WTC11 (cell line): ENCODE results near the gene PCGF1. TPM values are rescaled to one million over a fixed set of nuclear protein-coding genes. Genes with fewer than 3 reads are reported as not detected.

Experiments used
- ATAC-seq: fragments of 200-7000 bp; cut with Tn5 transposase; 2 replicates; pipeline ENCODE4 v1.10.0; 2021; ENCODE audit warnings: mild to moderate bottlenecking, moderate library complexity
- CTCF ChIA-PET: fragments of 300-600 bp; sonication (Branson Sonifier 250); formaldehyde crosslinking; loops from one replicate; lab custom pipeline; 2021; ENCODE audit warnings: antibody characterized with exemption; lab: Charles Lee
- POLR2A ChIA-PET: fragments of 350-600 bp; sonication (Branson Sonifier 250); formaldehyde crosslinking; loops from one replicate; lab custom pipeline; 2021; ENCODE audit warnings: antibody characterized with exemption; lab: Charles Lee
- DNase-seq: peaks from one replicate; pipeline ENCODE4 v3.0.0; 2021; ENCODE audit warnings: low spot score
- H3K27ac Mint-ChIP-seq: 2 replicates; pipeline ENCODE4 v1.8.0; 2021; ENCODE audit warnings: mixed read lengths
- H3K27me3 Mint-ChIP-seq: 2 replicates; pipeline ENCODE4 v1.8.0; 2021; ENCODE audit warnings: low read depth, mild to moderate bottlenecking, moderate library complexity, mixed read lengths
- H3K36me3 Mint-ChIP-seq: 2 replicates; pipeline ENCODE4 v1.8.0; 2021; ENCODE audit warnings: mixed read lengths
- H3K4me1 Mint-ChIP-seq: 2 replicates; pipeline ENCODE4 v1.8.0; 2022; ENCODE audit warnings: mixed read lengths
- H3K4me3 Mint-ChIP-seq: 2 replicates; pipeline ENCODE4 v1.8.0; 2021; ENCODE audit warnings: mild to moderate bottlenecking, moderate library complexity, mixed read lengths
- H3K9me3 Mint-ChIP-seq: 2 replicates; pipeline ENCODE4 v1.8.0; 2021; ENCODE audit warnings: mixed read lengths
- CDX4 ChIP-seq: fragments of 250-450 bp; sonication (Bioruptor Pico); IDR thresholded peaks from 2 replicates; pipeline ENCODE4 v1.9.0; 2021; ENCODE audit warnings: moderate library complexity, mild to moderate bottlenecking, inconsistent platforms, borderline replicate concordance
- E2F5 ChIP-seq: sonication (generic); formaldehyde crosslinking; IDR thresholded peaks from 2 replicates; pipeline ENCODE4 v1.8.1; 2022; ENCODE audit warnings: mild to moderate bottlenecking, moderate library complexity, missing genetic modification reagents
- GTF2I ChIP-seq: fragments of 250-450 bp; sonication (Bioruptor Pico); conservative IDR thresholded peaks from 2 replicates; pipeline ENCODE4 v1.4.0; 2021; ENCODE audit warnings: mild to moderate bottlenecking
- JAZF1 ChIP-seq: fragments of 250-450 bp; sonication (Bioruptor Pico); IDR thresholded peaks from 2 replicates; pipeline ENCODE4 v1.9.0; 2021; ENCODE audit warnings: moderate library complexity, mild to moderate bottlenecking, inconsistent platforms
- KAT7 ChIP-seq: sonication (generic); formaldehyde crosslinking; IDR thresholded peaks from 2 replicates; pipeline ENCODE4 v1.8.1; 2023; ENCODE audit warnings: missing genetic modification reagents, mild to moderate bottlenecking, borderline replicate concordance
- MAX ChIP-seq: sonication (generic); formaldehyde crosslinking; IDR thresholded peaks from 2 replicates; pipeline ENCODE4 v1.8.0; 2022; ENCODE audit warnings: mild to moderate bottlenecking, missing genetic modification reagents
- NFATC4 ChIP-seq: fragments of 250-450 bp; sonication (Bioruptor Pico); IDR thresholded peaks from 2 replicates; pipeline ENCODE4 v1.9.0; 2021; ENCODE audit warnings: mild to moderate bottlenecking
- NFYB ChIP-seq: sonication (generic); formaldehyde crosslinking; conservative IDR thresholded peaks from 2 replicates; pipeline ENCODE4 v1.8.0; 2022; ENCODE audit warnings: low read depth, missing genetic modification reagents
- NR2C2 ChIP-seq: sonication (generic); formaldehyde crosslinking; IDR thresholded peaks from 2 replicates; pipeline ENCODE4 v1.8.0; 2022; ENCODE audit warnings: mild to moderate bottlenecking, missing genetic modification reagents
- RELA ChIP-seq: sonication (generic); formaldehyde crosslinking; IDR thresholded peaks from 2 replicates; pipeline ENCODE4 v1.8.1; 2022; ENCODE audit warnings: missing genetic modification reagents, mild to moderate bottlenecking, borderline replicate concordance
- RORB ChIP-seq: fragments of 250-450 bp; sonication (Bioruptor Pico); IDR thresholded peaks from 2 replicates; pipeline ENCODE4 v1.9.0; 2021; ENCODE audit warnings: mild to moderate bottlenecking
- SMAD3 ChIP-seq: sonication (generic); formaldehyde crosslinking; IDR thresholded peaks from 2 replicates; pipeline ENCODE4 v1.8.0; 2022; ENCODE audit warnings: missing genetic modification reagents, mild to moderate bottlenecking, borderline replicate concordance
- SP1 ChIP-seq: sonication (generic); formaldehyde crosslinking; conservative IDR thresholded peaks from 2 replicates; pipeline ENCODE4 v1.8.1; 2022; ENCODE audit warnings: missing genetic modification reagents
- ZBTB21 ChIP-seq: sonication (generic); formaldehyde crosslinking; IDR thresholded peaks from 2 replicates; pipeline ENCODE4 v1.8.1; 2023; ENCODE audit warnings: mild to moderate bottlenecking, missing genetic modification reagents, borderline replicate concordance
- ZMAT4 ChIP-seq: fragments of 250-450 bp; sonication (Bioruptor Pico); IDR thresholded peaks from 2 replicates; pipeline ENCODE4 v1.9.0; 2021; ENCODE audit warnings: mild to moderate bottlenecking
- ZNF219 ChIP-seq: sonication (generic); formaldehyde crosslinking; IDR thresholded peaks from 2 replicates; pipeline ENCODE4 v1.8.0; 2023; ENCODE audit warnings: missing genetic modification reagents, mild to moderate bottlenecking, borderline replicate concordance
- ZNF416 ChIP-seq: fragments of 250-450 bp; sonication (Bioruptor Pico); IDR thresholded peaks from 2 replicates; pipeline ENCODE4 v1.9.0; 2021; ENCODE audit warnings: mild to moderate bottlenecking, inconsistent platforms
- ZSCAN18 ChIP-seq: fragments of 250-450 bp; sonication (Bioruptor Pico); IDR thresholded peaks from 2 replicates; pipeline ENCODE4 v2.1.2; 2022; ENCODE audit warnings: mild to moderate bottlenecking, moderate library complexity
- total RNA-seq: library from RNA; stranded (reverse); gene quantifications from 3 replicates; pipeline ENCODE4 v1.2.3, GENCODE V29; 2021
- TF ChIP-seq, protein P1 (sequence below): sonication (generic); formaldehyde crosslinking; IDR thresholded peaks from 2 replicates; pipeline ENCODE4 v1.8.0; 2022; ENCODE audit warnings: mild to moderate bottlenecking, missing genetic modification reagents
- TF ChIP-seq, protein P2 (sequence below): sonication (generic); formaldehyde crosslinking; IDR thresholded peaks from 2 replicates; pipeline ENCODE4 v1.8.0; 2023; ENCODE audit warnings: missing genetic modification reagents
- TF ChIP-seq, protein P3 (sequence below): fragments of 250-450 bp; sonication (Bioruptor Pico); conservative IDR thresholded peaks from 2 replicates; pipeline ENCODE4 v1.9.0; 2021; ENCODE audit warnings: mild to moderate bottlenecking
- TF ChIP-seq, protein P4 (sequence below): sonication (generic); formaldehyde crosslinking; IDR thresholded peaks from 2 replicates; pipeline ENCODE4 v1.8.1; 2023; ENCODE audit warnings: mild to moderate bottlenecking, missing genetic modification reagents, moderate library complexity
- TF ChIP-seq, protein P5 (sequence below): sonication (generic); formaldehyde crosslinking; conservative IDR thresholded peaks from 2 replicates; pipeline ENCODE4 v1.8.1; 2022; ENCODE audit warnings: mild to moderate bottlenecking, missing genetic modification reagents

PCGF1 gene
- total RNA-seq, 1 experiment from 2014 or later: 15.7 TPM

DNA sequence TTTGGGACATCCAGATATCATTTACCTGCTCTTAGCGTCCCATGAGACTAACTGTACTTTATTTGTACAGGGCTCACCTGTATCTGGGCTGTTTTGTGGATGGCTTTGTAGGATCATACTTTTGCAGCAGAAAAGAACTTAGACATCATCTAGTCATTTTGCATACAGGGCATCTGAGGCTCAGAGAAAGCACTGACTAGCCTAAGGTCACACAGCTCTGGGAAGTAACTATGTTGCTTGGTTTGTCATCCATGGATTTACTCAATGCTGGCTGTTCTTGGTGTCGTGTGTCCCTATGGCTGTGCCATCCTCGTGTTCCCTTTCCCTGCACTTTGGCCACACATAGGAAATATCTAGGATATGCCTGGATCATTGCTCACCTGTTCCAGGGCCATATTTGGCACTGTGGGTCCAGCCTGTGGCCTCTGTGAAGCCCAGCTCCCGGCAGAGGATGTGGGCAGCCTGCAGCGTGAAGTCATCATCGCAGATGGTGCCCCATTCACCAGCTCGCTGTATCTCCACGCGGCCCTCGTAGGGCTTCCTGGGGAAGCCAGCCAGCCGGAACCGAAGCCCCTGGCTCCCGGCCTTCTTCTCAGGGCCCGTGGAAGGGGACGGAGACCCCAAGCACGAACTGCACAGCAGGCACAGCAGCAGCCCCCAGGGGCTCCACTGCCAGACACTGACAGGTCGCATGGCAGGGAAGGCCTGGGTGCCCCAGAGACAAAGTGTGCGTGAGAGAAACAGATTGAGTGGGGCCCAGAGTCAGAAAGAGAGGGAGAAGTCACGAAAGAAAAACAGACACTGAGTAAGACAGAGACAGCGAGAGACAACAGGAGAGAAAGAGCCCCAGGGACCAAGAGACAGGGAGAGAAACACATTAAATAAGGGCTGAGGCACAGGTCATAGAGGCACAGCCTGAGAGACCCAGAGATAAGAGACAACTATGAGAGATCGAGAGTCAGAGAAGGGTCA lies 44.7 kb upstream of the PCGF1 start:
- Mint-ChIP-seq H3K27ac (no peak overlapping the region; the same call in 1 of the 2 replicates), H3K9me3 (no peaks in the 10 kb centered on the region), H3K4me3 (peak overlapping the region; percentile 84), H3K27me3 (peaks cover 83% of the 10 kb centered on the region), H3K4me1 (peaks cover 32% of the 10 kb centered on the region), H3K36me3 (peaks cover 2% of the 10 kb centered on the region; the same call in 1 of the 2 replicates)
- POLR2A ChIA-PET: interaction anchor here (0.9 kb wide), 1 partner anchor 39 kb away, joined by 3 read pairs; no protein-coding TSS in a partner anchor
- ATAC-seq (no peak), DNase-seq (no peak)
- TF ChIP-seq SMAD3 (no peak), SP1 (CRISPR knock-in tag) (no peak), ZMAT4 (no peak)
- CTCF ChIA-PET: interaction anchor here (1.8 kb wide), 1 partner anchor 22 kb away, joined by 9 read pairs; the partner anchor contains the start of genes AUP1 and HTRA2

DNA sequence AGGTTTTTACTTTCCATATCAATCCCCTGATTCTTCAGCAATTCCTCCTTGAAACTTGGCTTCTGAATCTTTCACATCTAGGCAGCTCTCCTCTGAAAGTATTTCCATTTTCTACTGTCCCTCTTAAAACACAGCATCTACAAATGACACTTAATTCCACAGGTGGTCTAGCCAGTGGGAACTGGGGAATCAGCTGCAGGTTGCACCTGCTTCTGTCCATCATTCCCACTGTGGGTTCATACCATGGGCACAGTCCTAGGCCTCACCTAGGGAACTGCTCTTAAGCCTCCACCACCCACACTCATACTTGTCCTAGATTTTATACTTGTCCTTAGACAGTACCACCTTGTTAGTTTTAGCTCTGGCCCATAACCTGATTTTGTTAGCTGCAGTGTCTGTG lies 44.0 kb upstream of the PCGF1 start:
- no peak overlapping the region for H3K4me3 Mint-ChIP-seq
- CTCF ChIA-PET: no interaction called here
- DNase-seq: no peak

GRCh38 chr2:74550231-74550630 lies 42.7 kb upstream of the PCGF1 start:
- Mint-ChIP-seq H3K27ac (no peak overlapping the region), H3K4me1 (peaks cover 30% of the 10 kb centered on the region), H3K9me3 (no peaks in the 10 kb centered on the region), H3K27me3 (peaks cover 74% of the 10 kb centered on the region), H3K36me3 (peaks cover 2% of the 10 kb centered on the region; the same call in 1 of the 2 replicates), H3K4me3 (peak overlapping the region; percentile 76)
- POLR2A ChIA-PET: no interaction called here
- CTCF ChIA-PET: no interaction called here
- DNase-seq (no peak), ATAC-seq (no peak)
- TF ChIP-seq ZNF219 (no peak), ZSCAN18 (no peak), RORB (CRISPR knock-in tag) (no peak), MAX (no peak), NFYB (CRISPR knock-in tag) (no peak), RELA (CRISPR knock-in tag) (no peak), CDX4 (CRISPR knock-in tag) (no peak)
- TF ChIP-seq, protein P1, sequence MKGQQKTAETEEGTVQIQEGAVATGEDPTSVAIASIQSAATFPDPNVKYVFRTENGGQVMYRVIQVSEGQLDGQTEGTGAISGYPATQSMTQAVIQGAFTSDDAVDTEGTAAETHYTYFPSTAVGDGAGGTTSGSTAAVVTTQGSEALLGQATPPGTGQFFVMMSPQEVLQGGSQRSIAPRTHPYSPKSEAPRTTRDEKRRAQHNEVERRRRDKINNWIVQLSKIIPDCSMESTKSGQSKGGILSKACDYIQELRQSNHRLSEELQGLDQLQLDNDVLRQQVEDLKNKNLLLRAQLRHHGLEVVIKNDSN (CRISPR knock-in tag): no peak
- TF ChIP-seq, protein P2, sequence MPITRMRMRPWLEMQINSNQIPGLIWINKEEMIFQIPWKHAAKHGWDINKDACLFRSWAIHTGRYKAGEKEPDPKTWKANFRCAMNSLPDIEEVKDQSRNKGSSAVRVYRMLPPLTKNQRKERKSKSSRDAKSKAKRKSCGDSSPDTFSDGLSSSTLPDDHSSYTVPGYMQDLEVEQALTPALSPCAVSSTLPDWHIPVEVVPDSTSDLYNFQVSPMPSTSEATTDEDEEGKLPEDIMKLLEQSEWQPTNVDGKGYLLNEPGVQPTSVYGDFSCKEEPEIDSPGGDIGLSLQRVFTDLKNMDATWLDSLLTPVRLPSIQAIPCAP (CRISPR knock-in tag): no peak
- TF ChIP-seq, protein P3, sequence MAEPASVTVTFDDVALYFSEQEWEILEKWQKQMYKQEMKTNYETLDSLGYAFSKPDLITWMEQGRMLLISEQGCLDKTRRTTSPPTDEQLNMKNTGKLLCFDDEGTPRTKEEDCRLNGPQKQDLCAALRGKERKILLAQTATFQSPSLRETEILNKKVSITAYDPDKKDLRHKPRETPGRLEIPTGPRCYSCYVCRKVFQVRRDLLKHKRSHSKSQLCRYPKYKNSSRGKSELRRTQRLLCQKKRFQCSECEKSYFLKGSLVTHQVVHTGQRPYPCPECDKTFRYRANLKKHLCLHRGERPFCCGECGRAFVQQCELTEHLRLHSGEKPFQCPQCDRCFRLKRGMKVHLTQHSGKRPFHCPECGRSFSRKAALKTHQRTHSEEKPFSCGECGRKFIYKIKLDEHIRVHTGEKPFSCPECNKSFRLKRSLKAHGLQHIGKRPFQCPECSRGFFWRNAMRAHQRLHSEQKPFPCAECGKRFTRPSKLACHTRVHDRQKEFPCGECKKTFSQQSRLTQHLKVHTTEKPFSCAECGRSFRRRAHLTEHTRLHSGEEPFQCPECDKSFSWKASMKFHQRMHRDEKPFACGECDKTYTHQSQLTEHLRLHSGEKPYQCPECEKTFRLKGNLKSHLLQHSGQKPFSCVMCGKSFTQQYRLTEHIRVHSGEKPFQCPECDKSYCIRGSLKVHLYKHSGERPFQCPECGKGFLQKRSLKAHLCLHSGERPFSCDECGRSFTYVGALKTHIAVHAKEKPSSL (CRISPR knock-in tag): no peak
- TF ChIP-seq, protein P4, sequence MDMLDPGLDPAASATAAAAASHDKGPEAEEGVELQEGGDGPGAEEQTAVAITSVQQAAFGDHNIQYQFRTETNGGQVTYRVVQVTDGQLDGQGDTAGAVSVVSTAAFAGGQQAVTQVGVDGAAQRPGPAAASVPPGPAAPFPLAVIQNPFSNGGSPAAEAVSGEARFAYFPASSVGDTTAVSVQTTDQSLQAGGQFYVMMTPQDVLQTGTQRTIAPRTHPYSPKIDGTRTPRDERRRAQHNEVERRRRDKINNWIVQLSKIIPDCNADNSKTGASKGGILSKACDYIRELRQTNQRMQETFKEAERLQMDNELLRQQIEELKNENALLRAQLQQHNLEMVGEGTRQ: no peak

More for the DNA sequence above, 44.0 kb upstream of the PCGF1 start:
- peaks cover 32% of the 10 kb centered on the region for H3K4me1 Mint-ChIP-seq
- TF ChIP-seq GTF2I (no peak), NR2C2 (CRISPR knock-in tag) (no peak), JAZF1 (CRISPR knock-in tag) (no peak), NFATC4 (CRISPR knock-in tag) (no peak), KAT7 (CRISPR knock-in tag) (no peak), ZBTB21 (no peak), ZMAT4 (no peak), ZNF416 (CRISPR knock-in tag) (no peak), E2F5 (CRISPR knock-in tag) (no peak)
- TF ChIP-seq, protein P5, sequence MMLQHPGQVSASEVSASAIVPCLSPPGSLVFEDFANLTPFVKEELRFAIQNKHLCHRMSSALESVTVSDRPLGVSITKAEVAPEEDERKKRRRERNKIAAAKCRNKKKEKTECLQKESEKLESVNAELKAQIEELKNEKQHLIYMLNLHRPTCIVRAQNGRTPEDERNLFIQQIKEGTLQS: no peak
- TF ChIP-seq, all 79 proteins: peak for 0
- peaks cover 2% of the 10 kb centered on the region; the same call in 1 of the 2 replicates for H3K36me3 Mint-ChIP-seq
- ATAC-seq: no peak
- no peak overlapping the region for H3K27ac Mint-ChIP-seq
- H3K9me3 Mint-ChIP-seq: no peaks in the 10 kb centered on the region
- POLR2A ChIA-PET: no interaction called here
- peaks cover 78% of the 10 kb centered on the region for H3K27me3 Mint-ChIP-seq
